SJSA1 (cell line): ENCODE measurements around the gene ALS2. TPM values are rescaled to one million over a fixed set of nuclear protein-coding genes. Genes with fewer than 3 reads are reported as not detected.
"Not testable (repeated sequence)": the region's sequence is repeated elsewhere in the genome, so short reads cannot be mapped to it uniquely, and the experiment has no call there.

Experiments used
- DNase-seq, 2 experiments: peaks; one replicate each; pipeline ENCODE4 v3.0.0-alpha.2; 2015 to 2020; ENCODE audit warnings: low spot score in 2 of 2, low read depth in 1 of 2
- H3K27ac ChIP-seq: fragments of 250-450 bp; sonication (Bioruptor Pico); 2 replicates; pipeline ENCODE4 v1.5.1; 2020; ENCODE audit warnings: mild to moderate bottlenecking, moderate library complexity
- H3K27me3 ChIP-seq: fragments of 250-450 bp; sonication (Bioruptor Pico); replicated peaks from 2 replicates; pipeline ENCODE4 v1.5.1; 2020; ENCODE audit warnings: mild to moderate bottlenecking, moderate library complexity
- H3K36me3 ChIP-seq: fragments of 250-450 bp; sonication (Bioruptor Pico); 2 replicates; pipeline ENCODE4 v1.5.1; 2020; ENCODE audit warnings: mild to moderate bottlenecking
- H3K4me1 ChIP-seq: fragments of 250-450 bp; sonication (Bioruptor Pico); replicated peaks from 2 replicates; pipeline ENCODE4 v1.6.1; 2021; ENCODE audit warnings: mild to moderate bottlenecking
- H3K4me3 ChIP-seq: fragments of 250-450 bp; sonication (Bioruptor Pico); 2 replicates; pipeline ENCODE4 v1.5.1; 2020; ENCODE audit warnings: mild to moderate bottlenecking
- H3K9me3 ChIP-seq: fragments of 250-450 bp; sonication (Bioruptor Pico); replicated peaks from 2 replicates; pipeline ENCODE4 v1.5.1; 2020; ENCODE audit warnings: mild to moderate bottlenecking
- total RNA-seq: library from RNA; depleted of rRNA; stranded (reverse); fragments of >200 nt; shearing (Covaris generic); gene quantifications from 2 replicates; pipeline ENCODE4 v1.2.3, GENCODE V29; 2014

Gene ALS2
- total RNA-seq, 1 experiment from 2014 or later: 28.2 TPM

- Histone ChIP-seq H3K9me3 (no peaks in the 10 kb centered on the region), H3K4me3 (no peak within 1 kb of the TSS), H3K27me3 (no peaks in the 10 kb centered on the region), H3K36me3 (no peaks in the 10 kb centered on the region), H3K4me1 (peaks cover 9% of the 10 kb centered on the region; the same call in 1 of the 2 replicates), H3K27ac (no peak within 1 kb of the TSS)
- no peak for DNase-seq
Observed at GRCh38 chr2:201806442-201807170, 25.9 kb upstream of the ALS2 start, which contains the start of gene CDK15. TSS of gene CDK15 (plus strand) at chr2:201806537. CDS start at chr2:201806665, 128 bp downstream.

GRCh38 chr2:201798914-201799285 lies 18.2 kb upstream of the ALS2 start:
- DNase-seq, H3K27me3 ChIP-seq, H3K9me3 ChIP-seq, H3K4me3 ChIP-seq, H3K36me3 ChIP-seq: not testable (repeated sequence)
- peak overlapping the region; percentile 100 for H3K27ac ChIP-seq
- peaks cover 35% of the 10 kb centered on the region for H3K4me1 ChIP-seq

GRCh38 chr2:201798252-201798913 lies 17.6 kb upstream of the ALS2 start:
- no peak overlapping the region for H3K4me3 ChIP-seq
- H3K27ac ChIP-seq: peak overlapping the region; percentile 100
- H3K9me3 ChIP-seq: no peaks in the 10 kb centered on the region
- no peaks in the 10 kb centered on the region for H3K36me3 ChIP-seq
- DNase-seq: peak; percentile 71 to 95
- peaks cover 35% of the 10 kb centered on the region for H3K4me1 ChIP-seq
- H3K27me3 ChIP-seq: no peaks in the 10 kb centered on the region

- Histone ChIP-seq H3K9me3 (no peaks in the 10 kb centered on the region), H3K27me3 (no peaks in the 10 kb centered on the region), H3K4me3 (no peak overlapping the region), H3K27ac (peak overlapping the region; percentile 100), H3K36me3 (no peaks in the 10 kb centered on the region), H3K4me1 (peaks cover 35% of the 10 kb centered on the region)
- peak in 1 of 2 experiments; percentile 81 for DNase-seq
Observed at GRCh38 chr2:201797175-201797840, 16.6 kb upstream of the ALS2 start.

GRCh38 chr2:201796478-201796865 lies 15.7 kb upstream of the ALS2 start:
- DNase-seq: peak in 1 of 2 experiments; percentile 35
- Histone ChIP-seq H3K4me3 (no peak overlapping the region), H3K9me3 (no peaks in the 10 kb centered on the region), H3K36me3 (no peaks in the 10 kb centered on the region), H3K27ac (peak overlapping the region; percentile 100), H3K27me3 (no peaks in the 10 kb centered on the region), H3K4me1 (peaks cover 35% of the 10 kb centered on the region)

GRCh38 chr2:201795607-201796477 lies 15.1 kb upstream of the ALS2 start:
- Histone ChIP-seq H3K4me3 (no peak overlapping the region), H3K9me3 (no peaks in the 10 kb centered on the region), H3K4me1 (peaks cover 35% of the 10 kb centered on the region), H3K36me3 (no peaks in the 10 kb centered on the region), H3K27ac (no peak overlapping the region), H3K27me3 (no peaks in the 10 kb centered on the region)
- DNase-seq: peak; percentile 54 to 63

GRCh38 chr2:201794294-201794693 lies 13.6 kb upstream of the ALS2 start:
- Histone ChIP-seq H3K4me3 (no peak overlapping the region), H3K9me3 (no peaks in the 10 kb centered on the region), H3K4me1 (peaks cover 33% of the 10 kb centered on the region), H3K36me3 (no peaks in the 10 kb centered on the region), H3K27ac (no peak overlapping the region), H3K27me3 (no peaks in the 10 kb centered on the region)
- no peak for DNase-seq

- no peak overlapping the region for H3K27ac ChIP-seq
- H3K9me3 ChIP-seq: no peaks in the 10 kb centered on the region
- DNase-seq: no peak
- no peak overlapping the region for H3K4me3 ChIP-seq
- H3K4me1 ChIP-seq: peaks cover 26% of the 10 kb centered on the region
- no peaks in the 10 kb centered on the region for H3K36me3 ChIP-seq
- no peaks in the 10 kb centered on the region for H3K27me3 ChIP-seq
Observed at GRCh38 chr2:201793631-201794030, 12.9 kb upstream of the ALS2 start.

- Histone ChIP-seq H3K4me3 (no peak overlapping the region), H3K27me3 (no peaks in the 10 kb centered on the region), H3K4me1 (no peaks in the 10 kb centered on the region; the same call in 1 of the 2 replicates), H3K27ac (no peak overlapping the region), H3K9me3 (no peaks in the 10 kb centered on the region), H3K36me3 (no peaks in the 10 kb centered on the region)
- DNase-seq: no peak
Observed at GRCh38 chr2:201790989-201791388, 10.3 kb upstream of the ALS2 start.

GRCh38 chr2:201790291-201790690 lies 9.6 kb upstream of the ALS2 start:
- DNase-seq: no peak
- no peak overlapping the region for H3K4me3 ChIP-seq
- H3K36me3 ChIP-seq: no peaks in the 10 kb centered on the region
- no peaks in the 10 kb centered on the region for H3K27me3 ChIP-seq
- no peaks in the 10 kb centered on the region for H3K9me3 ChIP-seq
- no peaks in the 10 kb centered on the region for H3K4me1 ChIP-seq
- no peak overlapping the region for H3K27ac ChIP-seq

GRCh38 chr2:201789395-201789794 lies 8.7 kb upstream of the ALS2 start:
- Histone ChIP-seq H3K4me3 (no peak overlapping the region), H3K36me3 (no peaks in the 10 kb centered on the region), H3K27me3 (no peaks in the 10 kb centered on the region), H3K9me3 (no peaks in the 10 kb centered on the region), H3K27ac (no peak overlapping the region), H3K4me1 (no peaks in the 10 kb centered on the region)
- DNase-seq: no peak

- Histone ChIP-seq H3K27ac (no peak overlapping the region), H3K27me3 (no peaks in the 10 kb centered on the region), H3K9me3 (no peaks in the 10 kb centered on the region), H3K4me1 (no peaks in the 10 kb centered on the region), H3K4me3 (no peak overlapping the region), H3K36me3 (no peaks in the 10 kb centered on the region)
- no peak for DNase-seq
Observed at GRCh38 chr2:201788371-201788770, 7.6 kb upstream of the ALS2 start.

- Histone ChIP-seq H3K27me3 (no peaks in the 10 kb centered on the region), H3K9me3 (no peaks in the 10 kb centered on the region), H3K27ac (no peak overlapping the region), H3K4me3 (no peak overlapping the region), H3K36me3 (no peaks in the 10 kb centered on the region), H3K4me1 (peaks cover 4% of the 10 kb centered on the region; the same call in 1 of the 2 replicates)
- DNase-seq: no peak
Observed at GRCh38 chr2:201786471-201786870, 5.7 kb upstream of the ALS2 start.
